Mucosa of descending colon (tissue), 3 donors: ENCODE results near the gene GNL2. TPM values are rescaled to one million over a fixed set of nuclear protein-coding genes. Genes with fewer than 3 reads are reported as not detected.

Experiments used
- ATAC-seq: fragments of 200-7000 bp; cut with Tn5 transposase; one replicate; pipeline ENCODE4 v1.9.1; 2020; ENCODE audit warnings: mild to moderate bottlenecking, moderate library complexity
- DNase-seq, 3 donors: peaks; one replicate each; pipeline ENCODE4 v3.0.0-alpha.2; 2020
- H3K36me3 ChIP-seq: fragments of 200-600 bp; one replicate; pipeline ENCODE4 v1.8.0; 2021; ENCODE audit warnings: low read depth, mild to moderate bottlenecking
- H3K4me1 ChIP-seq: fragments of 200-600 bp; one replicate; pipeline ENCODE4 v1.8.0; 2021; ENCODE audit warnings: low read depth, mild to moderate bottlenecking
- H3K4me3 ChIP-seq: fragments of 200-600 bp; one replicate; pipeline ENCODE4 v1.8.0; 2021; ENCODE audit warnings: mild to moderate bottlenecking
- H3K9me3 ChIP-seq: fragments of 200-600 bp; one replicate; pipeline ENCODE4 v1.8.0; 2021; ENCODE audit warnings: mild to moderate bottlenecking
- intact Hi-C, 2 donors: fragments of 100-400 bp; cut with DNase I in 1 of 2; cut with micrococcal nuclease in 1 of 2; formaldehyde crosslinking; loops; one replicate each; pipeline versions ENCODE4 v1.11.0 to v1.11.1; 2022; cut with DNase I, micrococcal nuclease
- total RNA-seq, 3 donors: library from RNA; stranded (reverse); fragmentation: NEBNext Ultra II Directional in 2 of 3; extraction: Animal tissue kit (Norgen Biotek cat#: 25700) in 2 of 3; gene quantifications; one replicate each; pipeline versions ENCODE4 v1.2.1 to v1.2.4, GENCODE V29; 2021 to 2023
- TF ChIP-seq, protein P1 (sequence below): fragments of 200-600 bp; IDR thresholded peaks from one replicate; pipeline ENCODE4 v1.8.0; 2022; ENCODE audit warnings: antibody characterized with exemption, mild to moderate bottlenecking
- donor health status: DM: no; HTN: no; CAD: no; lungs with moderate emphysema.
- donor health status: DM: no; HTN: no; CAD: no.
- donor health status: DM: no; HTN: yes; CAD: no.

The GNL2 gene
- total RNA-seq, 3 donors from 2014 or later, result 31.2 to 38.4 (median 34.0) TPM

DNA sequence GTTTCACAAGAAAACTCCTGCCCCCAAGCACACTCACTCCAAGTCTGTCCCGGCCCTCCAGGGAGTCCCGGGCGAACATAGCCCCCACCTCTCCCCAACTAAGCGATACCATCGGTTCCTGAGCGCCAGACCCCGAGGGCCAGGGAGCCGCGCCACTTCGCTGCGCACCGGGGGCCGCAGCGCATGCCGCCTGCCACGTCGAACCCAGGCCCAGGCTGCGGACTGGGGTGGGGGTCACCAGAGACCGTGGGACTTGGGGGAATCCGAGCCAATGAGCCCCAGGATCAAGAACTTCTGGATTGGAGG is 38.2 kb upstream of the GNL2 start:
- Histone ChIP-seq H3K4me3 (no peak overlapping the region), H3K4me1 (peaks cover 6% of the 10 kb centered on the region), H3K9me3 (no peaks in the 10 kb centered on the region), H3K36me3 (no peaks in the 10 kb centered on the region)
- intact Hi-C loops, result no loop called here
- DNase-seq (no peak), ATAC-seq (no peak)
- TF ChIP-seq, protein P1, sequence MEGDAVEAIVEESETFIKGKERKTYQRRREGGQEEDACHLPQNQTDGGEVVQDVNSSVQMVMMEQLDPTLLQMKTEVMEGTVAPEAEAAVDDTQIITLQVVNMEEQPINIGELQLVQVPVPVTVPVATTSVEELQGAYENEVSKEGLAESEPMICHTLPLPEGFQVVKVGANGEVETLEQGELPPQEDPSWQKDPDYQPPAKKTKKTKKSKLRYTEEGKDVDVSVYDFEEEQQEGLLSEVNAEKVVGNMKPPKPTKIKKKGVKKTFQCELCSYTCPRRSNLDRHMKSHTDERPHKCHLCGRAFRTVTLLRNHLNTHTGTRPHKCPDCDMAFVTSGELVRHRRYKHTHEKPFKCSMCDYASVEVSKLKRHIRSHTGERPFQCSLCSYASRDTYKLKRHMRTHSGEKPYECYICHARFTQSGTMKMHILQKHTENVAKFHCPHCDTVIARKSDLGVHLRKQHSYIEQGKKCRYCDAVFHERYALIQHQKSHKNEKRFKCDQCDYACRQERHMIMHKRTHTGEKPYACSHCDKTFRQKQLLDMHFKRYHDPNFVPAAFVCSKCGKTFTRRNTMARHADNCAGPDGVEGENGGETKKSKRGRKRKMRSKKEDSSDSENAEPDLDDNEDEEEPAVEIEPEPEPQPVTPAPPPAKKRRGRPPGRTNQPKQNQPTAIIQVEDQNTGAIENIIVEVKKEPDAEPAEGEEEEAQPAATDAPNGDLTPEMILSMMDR, result no peak

DNA sequence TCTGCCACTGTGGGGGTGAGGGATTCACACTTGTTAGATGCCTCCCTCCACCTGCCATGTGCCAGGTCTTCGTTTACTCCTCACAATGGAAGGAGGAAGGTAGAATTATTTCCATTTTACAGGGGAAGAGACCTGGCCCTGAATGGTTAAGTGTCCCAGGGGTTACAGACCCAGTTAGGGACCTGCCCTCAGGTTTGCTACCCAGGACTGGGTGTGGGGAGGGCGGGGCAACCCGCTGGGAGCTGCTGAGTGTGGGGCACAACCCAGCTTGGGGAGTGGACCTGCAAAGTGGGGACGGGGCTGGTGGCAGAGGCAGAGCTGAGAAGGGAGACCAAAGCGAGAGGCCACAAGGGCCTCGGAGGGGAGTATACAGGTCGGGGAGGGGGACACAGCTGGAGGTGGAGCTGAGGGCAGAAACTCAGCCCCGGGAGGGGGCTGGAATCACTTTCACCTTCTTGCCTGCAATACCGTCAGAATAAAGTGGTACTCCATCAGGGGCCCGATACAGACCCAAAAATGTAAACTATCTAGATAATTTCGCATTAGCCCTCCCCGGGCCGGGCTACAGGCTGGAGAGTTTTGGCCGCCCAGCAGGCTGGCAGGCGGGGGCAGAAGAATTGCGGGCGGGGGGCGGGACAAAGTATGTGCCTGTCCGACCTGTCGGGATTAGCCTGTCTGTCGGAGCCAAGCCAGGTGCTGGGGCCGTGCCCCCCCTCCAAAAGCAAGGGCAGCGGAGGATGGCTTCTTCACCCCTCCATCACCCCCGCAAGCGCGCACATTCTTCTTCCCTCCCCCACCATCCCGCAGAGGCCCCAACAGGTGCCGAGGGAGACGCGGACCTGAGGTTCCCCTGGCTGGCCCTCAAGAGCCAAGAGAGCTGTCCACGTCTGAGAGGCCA is 37.6 kb upstream of the GNL2 start:
- no peaks in the 10 kb centered on the region for H3K9me3 ChIP-seq
- TF ChIP-seq, protein P1, result no peak
- peaks cover 6% of the 10 kb centered on the region for H3K4me1 ChIP-seq
- intact Hi-C loops, result no loop called here
- ATAC-seq (no peak), DNase-seq (no peak)
- no peaks in the 10 kb centered on the region for H3K36me3 ChIP-seq
- H3K4me3 ChIP-seq, result no peak overlapping the region

DNA sequence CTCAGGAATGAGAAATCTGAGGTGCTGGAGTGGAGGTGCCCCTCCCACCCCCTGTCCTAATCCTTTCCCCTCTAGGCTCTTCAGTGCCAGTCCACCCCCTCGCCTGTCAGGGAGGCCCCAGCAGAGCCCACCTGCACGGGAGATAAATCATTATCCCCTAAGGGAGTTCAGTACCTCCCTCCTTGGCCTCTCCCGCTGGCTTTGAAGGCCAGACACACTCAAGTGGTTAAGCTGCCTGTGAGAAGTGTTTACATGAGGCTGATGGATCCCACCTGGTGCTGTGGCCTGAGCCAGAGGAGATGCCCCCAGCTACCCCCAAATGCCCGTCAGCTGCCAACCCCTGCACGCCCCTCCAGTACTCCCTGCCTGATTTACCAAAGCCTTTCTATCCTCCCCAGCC is 35.3 kb upstream of the GNL2 start:
- intact Hi-C loops, result no loop called here
- Histone ChIP-seq H3K36me3 (no peaks in the 10 kb centered on the region), H3K4me3 (no peak overlapping the region), H3K4me1 (peaks cover 6% of the 10 kb centered on the region), H3K9me3 (no peaks in the 10 kb centered on the region)
- DNase-seq (no peak), ATAC-seq (no peak)
- TF ChIP-seq, protein P1, result no peak

DNA sequence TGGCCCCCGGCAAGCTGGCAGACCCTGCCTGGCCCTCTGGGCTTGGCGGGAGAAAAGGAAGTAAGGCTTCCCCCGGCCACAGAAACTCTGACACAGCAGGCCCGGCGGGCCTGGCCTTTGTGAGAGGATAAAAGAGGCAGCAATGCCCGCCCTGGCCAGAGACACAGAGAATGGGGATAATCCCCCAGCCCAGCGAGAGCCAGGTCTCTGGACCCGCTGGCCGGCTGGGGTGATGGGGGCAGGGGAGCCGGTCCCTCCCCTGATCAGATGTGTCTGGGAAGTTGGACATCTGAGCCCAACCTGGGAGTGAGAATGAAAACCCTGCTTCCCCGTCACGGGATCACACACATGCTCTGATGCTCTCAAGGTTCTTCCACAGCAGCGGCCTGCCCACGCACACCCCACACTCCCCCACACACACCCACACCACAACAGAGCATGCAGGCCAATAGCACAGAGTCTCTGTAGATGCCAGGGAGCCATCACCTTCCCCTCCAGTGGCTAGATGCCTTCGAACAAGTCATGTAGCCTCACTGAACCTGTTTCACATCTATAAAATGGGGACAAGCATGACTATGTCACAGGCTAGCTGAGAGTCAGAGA is 34.8 kb upstream of the GNL2 start:
- H3K36me3 ChIP-seq, result no peaks in the 10 kb centered on the region
- TF ChIP-seq, protein P1, result no peak
- ATAC-seq (no peak), DNase-seq (no peak)
- intact Hi-C loops, result no loop called here
- H3K4me3 ChIP-seq, result no peak overlapping the region
- peaks cover 6% of the 10 kb centered on the region for H3K4me1 ChIP-seq
- H3K9me3 ChIP-seq, result no peaks in the 10 kb centered on the region

DNA sequence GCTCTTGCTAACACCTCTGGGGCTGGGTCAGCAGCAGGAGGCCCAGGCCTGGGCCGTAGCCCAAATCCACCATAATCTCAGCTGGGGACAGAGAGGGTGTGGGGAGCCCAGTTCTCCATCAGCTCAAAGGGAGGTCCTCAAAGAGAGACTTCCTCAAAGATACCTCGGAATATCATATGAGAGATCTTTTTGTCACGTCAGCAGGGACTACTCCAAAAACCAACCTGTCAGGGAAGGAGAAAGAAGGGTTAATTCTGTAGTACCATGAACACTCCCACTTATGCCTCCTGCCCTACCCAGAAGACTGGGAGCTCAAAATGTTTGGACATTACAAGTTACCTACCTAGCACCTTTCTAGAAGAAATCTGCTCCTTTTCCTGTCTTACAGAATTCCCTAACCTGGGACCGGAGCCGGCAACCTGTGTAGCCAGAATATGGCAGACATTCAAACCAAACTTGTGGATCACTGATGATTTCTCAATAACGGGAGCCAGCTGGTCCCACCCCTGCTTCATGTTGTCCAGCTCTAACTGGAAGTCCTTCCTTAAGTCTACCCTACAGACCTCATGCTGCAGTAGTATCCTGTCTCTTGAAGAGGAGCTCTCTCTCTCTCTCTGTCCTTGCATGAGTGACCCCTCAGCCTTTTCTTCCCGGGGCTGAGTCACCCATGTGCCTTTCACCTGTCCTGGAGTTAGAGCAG is 34.1 kb upstream of the GNL2 start:
- ATAC-seq (no peak), DNase-seq (no peak)
- TF ChIP-seq, protein P1, result no peak
- Histone ChIP-seq H3K36me3 (no peaks in the 10 kb centered on the region), H3K4me3 (no peak overlapping the region), H3K9me3 (no peaks in the 10 kb centered on the region), H3K4me1 (peaks cover 6% of the 10 kb centered on the region)
- intact Hi-C loops, result no loop called here
